Natural killer cell (primary cell): ENCODE data around the gene RPTN. TPM values are rescaled to one million over a fixed set of nuclear protein-coding genes. Genes with fewer than 3 reads are reported as not detected.

ENCODE experiments used
- ATAC-seq, 3 donors: fragments of 150-1000 bp in 2 of 3; fragments of 200-7000 bp in 1 of 3; cut with Tn5 transposase; 1 replicate in 1 of 3; 2 replicates in 2 of 3; pipeline ENCODE4 v1.10.0; 2021; ENCODE audit warnings: mild to moderate bottlenecking in 2 of 3, moderate library complexity in 2 of 3
- DNase-seq, 2 donors: peaks; one replicate each; pipeline versions ENCODE4 v3.0.0 to v3.0.0-alpha.2; 2013 to 2021; ENCODE audit warnings: mixed read lengths in 1 of 2
- H3K27ac ChIP-seq: one replicate; pipeline ENCODE4 v1.5.1; 2013; ENCODE audit warnings: mild to moderate bottlenecking, low read length
- H3K27me3 ChIP-seq: one replicate; pipeline ENCODE4 v1.6.1; 2013; ENCODE audit warnings: low read length; ENCODE audit not compliant: control insufficient read depth, insufficient read depth
- H3K36me3 ChIP-seq: one replicate; pipeline ENCODE4 v1.6.1; 2013; ENCODE audit warnings: low read length; ENCODE audit not compliant: control insufficient read depth, insufficient read depth
- H3K4me1 ChIP-seq: one replicate; pipeline ENCODE4 v1.6.1; 2013; ENCODE audit warnings: low read length; ENCODE audit not compliant: control insufficient read depth, insufficient read depth
- H3K4me3 ChIP-seq: one replicate; pipeline ENCODE4 v1.5.1; 2013; ENCODE audit warnings: low read length
- H3K9me3 ChIP-seq: one replicate; pipeline ENCODE4 v1.6.1; 2013; ENCODE audit warnings: low read length; ENCODE audit not compliant: control insufficient read depth, insufficient read depth
- H3K27ac Mint-ChIP-seq, 2 donors: one replicate each; pipeline ENCODE4 v1.8.0; 2022; ENCODE audit warnings: mild to moderate bottlenecking in 2 of 2, mixed read lengths in 2 of 2, moderate library complexity in 1 of 2
- H3K27me3 Mint-ChIP-seq, 2 donors: one replicate each; pipeline ENCODE4 v1.8.0; 2022; ENCODE audit warnings: low read depth in 2 of 2, mixed read lengths in 2 of 2
- H3K36me3 Mint-ChIP-seq: one replicate; pipeline ENCODE4 v1.8.0; 2022; ENCODE audit warnings: mixed read lengths
- H3K4me1 Mint-ChIP-seq, 2 donors: one replicate each; pipeline ENCODE4 v1.8.0; 2022; ENCODE audit warnings: mixed read lengths in 2 of 2
- H3K4me3 Mint-ChIP-seq: one replicate; pipeline ENCODE4 v1.8.0; 2022; ENCODE audit warnings: mild to moderate bottlenecking, moderate library complexity, mixed read lengths
- H3K9me3 Mint-ChIP-seq, 2 donors: one replicate each; pipeline ENCODE4 v1.8.0; 2022; ENCODE audit warnings: mixed read lengths in 2 of 2
- CTCF ChIP-seq: fragments of 200-600 bp; IDR thresholded peaks from one replicate; pipeline ENCODE4 v1.8.0; 2022; ENCODE audit warnings: antibody characterized with exemption
- WGBS: methylation state at CpG from one replicate; pipeline ENCODE4 v1.1.7; 2013; ENCODE audit warnings: missing lambda C conversion rate; ENCODE audit not compliant: insufficient coverage; 5-methylcytosine and 5-hydroxymethylcytosine counted together
- intact Hi-C: fragments of 100-400 bp; cut with micrococcal nuclease; formaldehyde crosslinking; loops from one replicate; pipeline ENCODE4 v1.14.2; 2022
- total RNA-seq, 4 donors: library from RNA; stranded (reverse); fragments of 120-200 nt in 1 of 4; gene quantifications; one replicate each; pipeline versions ENCODE4 v1.2.3 to v1.2.4, GENCODE V29; 2013 to 2022

The RPTN gene
- total RNA-seq, 3 donors from 2014 or later (not counting 1 experiment from before 2014, with no cell fraction given) = not detected

- no peak overlapping the region for H3K27ac Mint-ChIP-seq
- ATAC-seq (no peak), DNase-seq (no peak)
- H3K9me3 Mint-ChIP-seq = no peaks in the 10 kb centered on the region
- intact Hi-C loops = no loop called here
- Histone ChIP-seq H3K9me3 (no peaks in the 10 kb centered on the region), H3K4me3 (no peak overlapping the region), H3K27ac (no peak overlapping the region), H3K36me3 (no peaks in the 10 kb centered on the region), H3K27me3 (peaks cover 17% of the 10 kb centered on the region), H3K4me1 (no peaks in the 10 kb centered on the region)
- no peak for TF ChIP-seq CTCF
- no peaks in the 10 kb centered on the region for H3K4me1 Mint-ChIP-seq
- WGBS = 46% methylated on average over 6 of the region's 6 CpGs
- no peak overlapping the region for H3K4me3 Mint-ChIP-seq
- H3K27me3 Mint-ChIP-seq = peaks cover 37 to 56% of the 10 kb centered on the region in 2 donors
- no peaks in the 10 kb centered on the region for H3K36me3 Mint-ChIP-seq
Measured at GRCh38 chr1:152125834-152126443, 33.1 kb downstream of the RPTN start.

GRCh38 chr1:152118915-152119314, 40.1 kb downstream of the RPTN start:
- no peaks in the 10 kb centered on the region for H3K4me1 Mint-ChIP-seq
- WGBS = 89% methylated on average over 1 of the region's 1 CpG
- H3K9me3 Mint-ChIP-seq = no peaks in the 10 kb centered on the region
- no peak overlapping the region for H3K27ac Mint-ChIP-seq
- Histone ChIP-seq H3K27ac (no peak overlapping the region), H3K27me3 (peaks cover 32% of the 10 kb centered on the region), H3K4me1 (no peaks in the 10 kb centered on the region), H3K36me3 (no peaks in the 10 kb centered on the region), H3K9me3 (no peaks in the 10 kb centered on the region), H3K4me3 (no peak overlapping the region)
- no peak for TF ChIP-seq CTCF
- no peak for ATAC-seq
- no peaks in the 10 kb centered on the region for H3K36me3 Mint-ChIP-seq
- no peak for DNase-seq
- H3K27me3 Mint-ChIP-seq = peaks cover 38 to 44% of the 10 kb centered on the region in 2 donors
- no peak overlapping the region for H3K4me3 Mint-ChIP-seq
- intact Hi-C loops = no loop called here

GRCh38 chr1:152115344-152115743, 43.7 kb downstream of the RPTN start, which contains the start of gene TCHH:
Gene TCHH (minus strand): TSS chr1:152115444. CDS start chr1:152114080, 1,364 bp downstream.
- Mint-ChIP-seq H3K36me3 (no peaks in the 10 kb centered on the region), H3K4me3 (no peak within 1 kb of the TSS), H3K9me3 (no peaks in the 10 kb centered on the region), H3K27me3 (peaks cover 29 to 30% of the 10 kb centered on the region in 2 donors), H3K4me1 (no peaks in the 10 kb centered on the region), H3K27ac (no peak within 1 kb of the TSS)
- H3K27ac ChIP-seq = no peak within 1 kb of the TSS
- intact Hi-C loops = no loop called here
- H3K4me1 ChIP-seq = peaks cover 23% of the 10 kb centered on the region
- WGBS = 90% methylated on average over 2 of the region's 4 CpGs
- TF ChIP-seq CTCF = no peak
- H3K36me3 ChIP-seq = no peaks in the 10 kb centered on the region
- no peak for ATAC-seq
- DNase-seq = no peak
- peaks cover 50% of the 10 kb centered on the region for H3K27me3 ChIP-seq
- no peak within 1 kb of the TSS for H3K4me3 ChIP-seq
- no peaks in the 10 kb centered on the region for H3K9me3 ChIP-seq
